ENCODE results near the gene SPTA1.

- TF ChIP-seq EZH2phosphoT487 (IDR thresholded peaks at IDR 0.05; ENCODE audit: insufficient read depth, low read depth) (no peak), EZH2 (IDR thresholded peaks at IDR 0.05; ENCODE audit: insufficient read depth, poor library complexity, severe bottlenecking) (no peak)
Measured at GRCh38 chr1:158570480-158570879, 116.0 kb downstream of the SPTA1 start, which contains the start of gene OR6P1.
